Panc1 (cell line): ENCODE measurements around the gene CD40LG.

Experiments
- POLR2AphosphoS5 ChIP-seq: IDR thresholded peaks from 2 replicates; pipeline ENCODE4 v1.6.1; 2012; ENCODE audit warnings: mild to moderate bottlenecking, low read depth, low read length, moderate library complexity
- TCF7L2 ChIP-seq: IDR thresholded peaks from 2 replicates; pipeline ENCODE4 v1.6.1; 2011; ENCODE audit warnings: mild to moderate bottlenecking, low read depth, low read length, inconsistent platforms
- TF ChIP-seq, protein P1 (sequence below): fragments of 450-650 bp; IDR thresholded peaks from 2 replicates; pipeline ENCODE4 v1.5.1; 2017; ENCODE audit warnings: mild to moderate bottlenecking

DNA sequence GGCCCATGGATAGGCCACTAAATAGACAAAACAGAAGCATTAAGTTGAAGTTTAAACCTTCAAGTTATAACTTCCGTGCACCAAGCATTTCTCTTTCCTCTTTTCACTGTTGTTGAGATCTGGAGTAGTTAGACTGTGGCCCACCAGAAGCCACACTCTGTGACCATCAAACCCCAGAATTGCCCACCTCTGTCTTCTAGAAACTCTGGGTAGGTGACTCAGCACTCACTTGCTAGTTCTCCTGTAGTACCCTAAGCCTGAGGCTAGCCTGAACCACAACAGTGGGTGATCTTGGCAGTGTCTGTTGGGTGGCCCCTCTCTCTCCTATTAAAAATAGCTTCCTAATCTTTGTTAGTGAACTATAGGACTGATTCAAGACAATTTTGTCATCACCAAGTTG lies 24.6 kb upstream of the CD40LG start:
- TF ChIP-seq, protein P1, sequence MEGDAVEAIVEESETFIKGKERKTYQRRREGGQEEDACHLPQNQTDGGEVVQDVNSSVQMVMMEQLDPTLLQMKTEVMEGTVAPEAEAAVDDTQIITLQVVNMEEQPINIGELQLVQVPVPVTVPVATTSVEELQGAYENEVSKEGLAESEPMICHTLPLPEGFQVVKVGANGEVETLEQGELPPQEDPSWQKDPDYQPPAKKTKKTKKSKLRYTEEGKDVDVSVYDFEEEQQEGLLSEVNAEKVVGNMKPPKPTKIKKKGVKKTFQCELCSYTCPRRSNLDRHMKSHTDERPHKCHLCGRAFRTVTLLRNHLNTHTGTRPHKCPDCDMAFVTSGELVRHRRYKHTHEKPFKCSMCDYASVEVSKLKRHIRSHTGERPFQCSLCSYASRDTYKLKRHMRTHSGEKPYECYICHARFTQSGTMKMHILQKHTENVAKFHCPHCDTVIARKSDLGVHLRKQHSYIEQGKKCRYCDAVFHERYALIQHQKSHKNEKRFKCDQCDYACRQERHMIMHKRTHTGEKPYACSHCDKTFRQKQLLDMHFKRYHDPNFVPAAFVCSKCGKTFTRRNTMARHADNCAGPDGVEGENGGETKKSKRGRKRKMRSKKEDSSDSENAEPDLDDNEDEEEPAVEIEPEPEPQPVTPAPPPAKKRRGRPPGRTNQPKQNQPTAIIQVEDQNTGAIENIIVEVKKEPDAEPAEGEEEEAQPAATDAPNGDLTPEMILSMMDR, result no peak
- no peak for TF ChIP-seq TCF7L2
- TF ChIP-seq POLR2AphosphoS5, result no peak
